ENCODE results near the gene RMRP. TPM values are rescaled to one million over a fixed set of nuclear protein-coding genes. Genes with fewer than 3 reads are reported as not detected.

RMRP gene
- total RNA-seq, 1 experiment from 2014 or later = 13,506 TPM

DNA sequence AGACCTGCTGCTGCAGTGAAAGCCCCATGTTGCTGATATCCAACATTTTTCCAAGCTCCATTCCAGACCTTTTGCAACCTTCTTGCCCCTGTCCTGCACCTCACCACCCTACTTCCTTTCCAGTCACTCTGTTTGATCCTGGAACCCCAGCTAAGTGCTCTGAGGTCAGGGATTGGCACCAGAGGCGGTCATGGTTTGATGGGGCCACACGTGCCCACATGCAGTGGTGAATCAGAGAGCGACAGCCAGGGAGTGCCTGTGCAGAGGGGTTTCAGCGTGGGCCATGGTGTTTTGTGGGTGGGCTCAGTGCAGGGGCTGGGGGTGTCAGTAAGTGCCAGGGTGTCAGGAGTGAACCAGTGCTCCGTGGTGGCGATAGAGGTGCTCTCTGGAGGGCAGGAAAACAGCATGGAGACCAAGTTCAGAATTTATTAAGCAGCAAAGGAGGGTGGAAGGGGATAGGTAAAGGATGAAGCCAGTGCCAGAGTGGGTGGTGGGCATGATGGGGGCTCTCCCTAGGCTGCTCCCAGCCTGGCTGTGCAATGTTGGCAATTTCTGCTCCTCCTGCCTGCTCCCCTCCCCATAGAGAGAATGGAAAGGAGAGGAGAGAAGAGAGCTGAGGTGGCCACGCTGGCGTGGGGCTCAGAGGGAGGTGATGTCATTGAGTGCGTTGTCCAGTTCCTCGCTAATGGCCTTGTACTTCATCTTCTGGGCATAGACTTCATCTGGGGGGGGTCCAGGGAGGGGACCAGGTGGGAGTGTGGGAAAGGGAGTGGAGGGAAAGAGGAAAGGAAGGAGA is 24.9 kb upstream of the RMRP start:
- Histone ChIP-seq H3K79me2 (ENCODE audit: low read depth) (no peaks in the 10 kb centered on the region), H3K27ac (no peak overlapping the region), H3K4me2 (no peak overlapping the region), H3K4me1 (replicated peaks; ENCODE audit: insufficient read depth) (no peaks in the 10 kb centered on the region), H3F3A (ENCODE audit: insufficient read depth, low read depth) (no peaks in the 10 kb centered on the region), H2AFZ (no peak overlapping the region), H3K4me3 (no peak overlapping the region), H3K9me2 (ENCODE audit: insufficient read depth) (no peaks in the 10 kb centered on the region), H3K27me3 (ENCODE audit: insufficient read depth, low read depth) (no peaks in the 10 kb centered on the region), H3K36me3 (ENCODE audit: low read depth) (no peaks in the 10 kb centered on the region), H3K9me3 (ENCODE audit: insufficient read depth, low read depth) (no peaks in the 10 kb centered on the region), H4K20me1 (ENCODE audit: insufficient read depth) (no peaks in the 10 kb centered on the region)
- no peak for DNase-seq
- POLR2A ChIA-PET (ENCODE audit: unreplicated experiment) = interaction anchor here (0.6 to 0.7 kb wide), 2 partner anchors 33 to 135 kb away, joined by 3 read pairs; no protein-coding TSS in a partner anchor
- no TSS peak for BruUV-seq (replicated peaks)
- CTCF ChIA-PET = no interaction called here
- intact Hi-C loops (cut with micrococcal nuclease; ENCODE audit: unreplicated experiment) = no loop called here
- TF ChIP-seq, protein P1, sequence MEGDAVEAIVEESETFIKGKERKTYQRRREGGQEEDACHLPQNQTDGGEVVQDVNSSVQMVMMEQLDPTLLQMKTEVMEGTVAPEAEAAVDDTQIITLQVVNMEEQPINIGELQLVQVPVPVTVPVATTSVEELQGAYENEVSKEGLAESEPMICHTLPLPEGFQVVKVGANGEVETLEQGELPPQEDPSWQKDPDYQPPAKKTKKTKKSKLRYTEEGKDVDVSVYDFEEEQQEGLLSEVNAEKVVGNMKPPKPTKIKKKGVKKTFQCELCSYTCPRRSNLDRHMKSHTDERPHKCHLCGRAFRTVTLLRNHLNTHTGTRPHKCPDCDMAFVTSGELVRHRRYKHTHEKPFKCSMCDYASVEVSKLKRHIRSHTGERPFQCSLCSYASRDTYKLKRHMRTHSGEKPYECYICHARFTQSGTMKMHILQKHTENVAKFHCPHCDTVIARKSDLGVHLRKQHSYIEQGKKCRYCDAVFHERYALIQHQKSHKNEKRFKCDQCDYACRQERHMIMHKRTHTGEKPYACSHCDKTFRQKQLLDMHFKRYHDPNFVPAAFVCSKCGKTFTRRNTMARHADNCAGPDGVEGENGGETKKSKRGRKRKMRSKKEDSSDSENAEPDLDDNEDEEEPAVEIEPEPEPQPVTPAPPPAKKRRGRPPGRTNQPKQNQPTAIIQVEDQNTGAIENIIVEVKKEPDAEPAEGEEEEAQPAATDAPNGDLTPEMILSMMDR (conservative IDR thresholded peaks at IDR 0.05) = no peak
- no peak for TF ChIP-seq EZH2 (IDR thresholded peaks at IDR 0.05; ENCODE audit: low read depth)

- TF ChIP-seq EZH2 (IDR thresholded peaks at IDR 0.05; ENCODE audit: low read depth) = no peak
- TF ChIP-seq, protein P1 (conservative IDR thresholded peaks at IDR 0.05) = no peak
- BruUV-seq (replicated peaks) = no TSS peak
- POLR2A ChIA-PET (ENCODE audit: unreplicated experiment) = no interaction called here
- H3K9me2 ChIP-seq (ENCODE audit: insufficient read depth) = no peaks in the 10 kb centered on the region
- H3F3A ChIP-seq (ENCODE audit: insufficient read depth, low read depth) = no peaks in the 10 kb centered on the region
- H3K27me3 ChIP-seq (ENCODE audit: insufficient read depth, low read depth) = no peaks in the 10 kb centered on the region
- H3K4me1 ChIP-seq (replicated peaks; ENCODE audit: insufficient read depth) = no peaks in the 10 kb centered on the region
- H3K4me2 ChIP-seq = no peak overlapping the region
- intact Hi-C loops (cut with micrococcal nuclease; ENCODE audit: unreplicated experiment) = no loop called here
- H2AFZ ChIP-seq = no peak overlapping the region
- DNase-seq = no peak
- no peak overlapping the region for H3K27ac ChIP-seq
- no peaks in the 10 kb centered on the region for H4K20me1 ChIP-seq (ENCODE audit: insufficient read depth)
- H3K4me3 ChIP-seq = no peak overlapping the region
- no peaks in the 10 kb centered on the region for H3K36me3 ChIP-seq (ENCODE audit: low read depth)
- H3K79me2 ChIP-seq (ENCODE audit: low read depth) = no peaks in the 10 kb centered on the region
- no peaks in the 10 kb centered on the region for H3K9me3 ChIP-seq (ENCODE audit: insufficient read depth, low read depth)
- CTCF ChIA-PET = no interaction called here
Observed at GRCh38 chr9:35682051-35682450, 24.2 kb upstream of the RMRP start.

DNA sequence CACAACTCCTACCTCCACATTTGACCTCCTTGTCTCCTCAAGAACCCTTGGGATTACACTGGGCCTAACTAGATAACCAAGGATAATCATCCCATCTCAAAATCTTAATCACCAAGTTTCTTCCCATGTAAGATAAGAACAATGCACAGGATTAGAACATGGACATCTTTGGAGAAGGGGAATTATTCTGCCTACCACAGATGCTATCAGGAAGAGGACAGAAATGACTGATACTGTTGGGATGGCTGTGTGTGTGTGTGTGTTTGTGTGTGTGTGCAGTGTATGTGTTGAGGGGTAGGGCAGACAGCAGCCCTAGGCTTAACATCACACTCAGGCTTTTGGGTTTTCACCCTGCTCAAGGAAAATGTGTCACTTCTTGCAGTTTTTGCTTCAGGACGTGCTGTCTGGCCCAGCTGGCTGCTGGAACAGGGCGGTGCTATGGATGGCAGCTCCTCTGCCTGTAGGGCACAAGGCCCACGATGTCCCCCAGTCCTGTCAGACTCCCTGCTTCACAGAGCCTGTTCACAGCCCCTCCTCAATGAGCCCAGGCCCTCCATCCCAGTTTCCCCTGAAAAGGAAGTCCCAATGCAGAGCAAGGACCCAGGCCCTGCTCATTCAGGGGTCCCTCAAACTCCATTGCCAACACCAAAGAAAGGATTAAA is 23.7 kb upstream of the RMRP start:
- Histone ChIP-seq H4K20me1 (ENCODE audit: insufficient read depth) (no peaks in the 10 kb centered on the region), H3F3A (ENCODE audit: insufficient read depth, low read depth) (no peaks in the 10 kb centered on the region)

More for the DNA sequence above, 23.7 kb upstream of the RMRP start:
- H3K9me2 ChIP-seq (ENCODE audit: insufficient read depth) = no peaks in the 10 kb centered on the region
- H3K27me3 ChIP-seq (ENCODE audit: insufficient read depth, low read depth) = no peaks in the 10 kb centered on the region
- H3K27ac ChIP-seq = no peak overlapping the region
- no peak overlapping the region for H3K4me3 ChIP-seq
- DNase-seq = no peak
- no peak overlapping the region for H3K4me2 ChIP-seq
- H3K79me2 ChIP-seq (ENCODE audit: low read depth) = no peaks in the 10 kb centered on the region
- no peak overlapping the region for H2AFZ ChIP-seq
- H3K36me3 ChIP-seq (ENCODE audit: low read depth) = no peaks in the 10 kb centered on the region
- POLR2A ChIA-PET (ENCODE audit: unreplicated experiment) = no interaction called here
- intact Hi-C loops (cut with micrococcal nuclease; ENCODE audit: unreplicated experiment) = no loop called here
- CTCF ChIA-PET = no interaction called here
- H3K4me1 ChIP-seq (replicated peaks; ENCODE audit: insufficient read depth) = no peaks in the 10 kb centered on the region
- BruUV-seq (replicated peaks) = no TSS peak
- TF ChIP-seq, protein P1 (conservative IDR thresholded peaks at IDR 0.05) = no peak
- no peak for TF ChIP-seq EZH2 (IDR thresholded peaks at IDR 0.05; ENCODE audit: low read depth)
- H3K9me3 ChIP-seq (ENCODE audit: insufficient read depth, low read depth) = no peaks in the 10 kb centered on the region

All from PC-9 (cell line).